MCF 10A (cell line): Measurements from ENCODE around the gene ITGB7. TPM values are rescaled to one million over a fixed set of nuclear protein-coding genes. Genes with fewer than 3 reads are reported as not detected.

ENCODE experiments used
- BruUV-seq: library from RNA; stranded (reverse); fragments of 400-500 nt; replicated peaks from 2 replicates; lab custom pipeline; 2021; lab: Mats Ljungman, UMichigan
- CTCF ChIA-PET: fragments of 300-600 bp; sonication (Branson Sonifier 250); formaldehyde crosslinking; extraction: SDS; loops from one replicate; lab custom pipeline; 2021; ENCODE audit warnings: antibody characterized with exemption, inconsistent platforms; lab: Yijun Ruan, JAX
- POLR2A ChIA-PET: fragments of 300-600, 350-650 bp; sonication (Branson Sonifier 250); formaldehyde crosslinking; extraction: SDS; loops from one replicate; lab custom pipeline; 2020; ENCODE audit warnings: antibody characterized with exemption, inconsistent platforms; lab: Yijun Ruan, JAX
- DNase-seq: peaks from one replicate; pipeline ENCODE4 v3.0.0-alpha.2; 2018; ENCODE audit not compliant: unreplicated experiment
- H3K27ac Mint-ChIP-seq: one replicate; pipeline ENCODE4 v1.8.0; 2022; ENCODE audit warnings: mild to moderate bottlenecking, low read depth, mixed read lengths; ENCODE audit not compliant: unreplicated experiment
- H3K27me3 Mint-ChIP-seq: one replicate; pipeline ENCODE4 v1.8.0; 2022; ENCODE audit warnings: mixed read lengths; ENCODE audit not compliant: insufficient read depth, unreplicated experiment
- H3K36me3 Mint-ChIP-seq: one replicate; pipeline ENCODE4 v1.8.0; 2022; ENCODE audit warnings: mild to moderate bottlenecking, moderate library complexity, mixed read lengths; ENCODE audit not compliant: insufficient read depth, unreplicated experiment
- H3K4me1 Mint-ChIP-seq: one replicate; pipeline ENCODE4 v1.8.0; 2022; ENCODE audit warnings: mixed read lengths; ENCODE audit not compliant: insufficient read depth, unreplicated experiment
- H3K4me3 Mint-ChIP-seq: one replicate; pipeline ENCODE4 v1.8.0; 2022; ENCODE audit warnings: mild to moderate bottlenecking, moderate library complexity, mixed read lengths; ENCODE audit not compliant: unreplicated experiment
- H3K9me3 Mint-ChIP-seq: one replicate; pipeline ENCODE4 v1.8.0; 2022; ENCODE audit warnings: mixed read lengths; ENCODE audit not compliant: unreplicated experiment
- intact Hi-C: fragments of 100-400 bp; cut with micrococcal nuclease; formaldehyde crosslinking; loops from 2 replicates; pipeline ENCODE4 v1.14.1; 2022
- total RNA-seq: library from RNA; stranded (reverse); gene quantifications from 2 replicates; pipeline ENCODE4 v1.2.3, GENCODE V29; 2022
- TF ChIP-seq, protein P1 (sequence below): fragments of 200-600 bp; IDR thresholded peaks from one replicate; pipeline ENCODE4 v1.8.0; 2022; ENCODE audit warnings: antibody characterized with exemption, mild to moderate bottlenecking; ENCODE audit not compliant: unreplicated experiment

Gene ITGB7
- total RNA-seq, 1 experiment from 2014 or later, result 1.0 TPM

DNA sequence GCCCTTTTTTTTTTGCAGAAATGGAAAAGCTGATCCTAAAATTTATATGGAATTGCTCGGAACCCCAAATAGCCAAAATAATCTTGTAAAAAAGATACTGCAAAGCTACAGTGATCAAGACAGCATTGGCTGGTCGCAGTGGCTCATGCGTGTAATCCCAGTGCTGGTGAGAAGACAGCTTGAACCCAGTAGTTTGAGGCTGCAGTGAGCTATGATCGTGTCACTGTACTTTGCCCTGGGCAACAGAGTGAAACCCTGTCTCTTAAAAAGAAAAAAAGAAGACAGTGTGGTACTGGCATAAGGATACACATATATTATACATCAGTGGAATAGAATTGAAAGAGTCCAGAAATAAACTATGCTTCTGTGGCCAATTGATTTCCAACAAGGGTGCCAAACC lies 5.4 kb downstream of the ITGB7 start:
- no TSS peak for BruUV-seq

DNA sequence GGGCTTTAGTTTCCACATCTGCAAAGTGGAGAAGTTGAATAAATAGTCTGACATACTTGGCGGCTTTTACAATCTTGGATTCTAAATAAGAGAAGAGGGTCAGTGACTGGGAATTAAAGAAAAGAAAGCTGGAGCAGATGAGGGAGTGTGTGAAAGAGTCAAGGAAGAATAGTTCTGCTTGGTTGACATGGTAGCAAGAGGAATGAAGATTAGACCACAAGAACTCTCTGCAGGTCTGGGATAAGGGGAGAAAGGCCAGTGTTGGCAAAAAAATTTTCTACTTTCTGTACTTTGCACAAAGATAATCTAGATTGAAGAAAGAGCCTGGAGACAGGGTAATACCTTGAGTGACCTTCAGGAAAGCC lies 5.9 kb downstream of the ITGB7 start:
- BruUV-seq, result no TSS peak
- no peak for DNase-seq
- peaks cover 15% of the 10 kb centered on the region for H3K4me1 Mint-ChIP-seq
- no peaks in the 10 kb centered on the region for H3K9me3 Mint-ChIP-seq
- no peak overlapping the region for H3K27ac Mint-ChIP-seq
- no peaks in the 10 kb centered on the region for H3K27me3 Mint-ChIP-seq
- H3K36me3 Mint-ChIP-seq, result no peaks in the 10 kb centered on the region
- H3K4me3 Mint-ChIP-seq, result no peak overlapping the region
- TF ChIP-seq, protein P1, sequence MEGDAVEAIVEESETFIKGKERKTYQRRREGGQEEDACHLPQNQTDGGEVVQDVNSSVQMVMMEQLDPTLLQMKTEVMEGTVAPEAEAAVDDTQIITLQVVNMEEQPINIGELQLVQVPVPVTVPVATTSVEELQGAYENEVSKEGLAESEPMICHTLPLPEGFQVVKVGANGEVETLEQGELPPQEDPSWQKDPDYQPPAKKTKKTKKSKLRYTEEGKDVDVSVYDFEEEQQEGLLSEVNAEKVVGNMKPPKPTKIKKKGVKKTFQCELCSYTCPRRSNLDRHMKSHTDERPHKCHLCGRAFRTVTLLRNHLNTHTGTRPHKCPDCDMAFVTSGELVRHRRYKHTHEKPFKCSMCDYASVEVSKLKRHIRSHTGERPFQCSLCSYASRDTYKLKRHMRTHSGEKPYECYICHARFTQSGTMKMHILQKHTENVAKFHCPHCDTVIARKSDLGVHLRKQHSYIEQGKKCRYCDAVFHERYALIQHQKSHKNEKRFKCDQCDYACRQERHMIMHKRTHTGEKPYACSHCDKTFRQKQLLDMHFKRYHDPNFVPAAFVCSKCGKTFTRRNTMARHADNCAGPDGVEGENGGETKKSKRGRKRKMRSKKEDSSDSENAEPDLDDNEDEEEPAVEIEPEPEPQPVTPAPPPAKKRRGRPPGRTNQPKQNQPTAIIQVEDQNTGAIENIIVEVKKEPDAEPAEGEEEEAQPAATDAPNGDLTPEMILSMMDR, result no peak
- intact Hi-C loops, result no loop called here
- CTCF ChIA-PET, result interaction anchor here (0.6 to 0.9 kb wide), 3 partner anchors 40 to 86 kb away, joined by 3 to 4 read pairs (median 3); no protein-coding TSS in a partner anchor
- POLR2A ChIA-PET, result interaction anchor here (0.6 to 2.1 kb wide), 3 partner anchors 20 to 307 kb away, joined by 3 to 5 read pairs (median 3); partner anchors contain the start of genes CSAD, PFDN5 and ZNF740

More for the DNA sequence above, 5.4 kb downstream of the ITGB7 start:
- DNase-seq, result no peak
- no peak overlapping the region for H3K4me3 Mint-ChIP-seq
- ChIA-PET POLR2A (interaction anchor here (0.6 to 2.1 kb wide), 3 partner anchors 21 to 307 kb away, joined by 3 to 5 read pairs (median 3); partner anchors contain the start of genes CSAD, PFDN5 and ZNF740), CTCF (interaction anchor here (0.6 to 0.9 kb wide), 4 partner anchors 40 to 136 kb away, joined by 3 read pairs; no protein-coding TSS in a partner anchor)
- TF ChIP-seq, protein P1, result no peak
- peaks cover 14% of the 10 kb centered on the region for H3K4me1 Mint-ChIP-seq
- intact Hi-C loops, result no loop called here
- no peaks in the 10 kb centered on the region for H3K36me3 Mint-ChIP-seq
- no peak overlapping the region for H3K27ac Mint-ChIP-seq
- no peaks in the 10 kb centered on the region for H3K9me3 Mint-ChIP-seq
- no peaks in the 10 kb centered on the region for H3K27me3 Mint-ChIP-seq

DNA sequence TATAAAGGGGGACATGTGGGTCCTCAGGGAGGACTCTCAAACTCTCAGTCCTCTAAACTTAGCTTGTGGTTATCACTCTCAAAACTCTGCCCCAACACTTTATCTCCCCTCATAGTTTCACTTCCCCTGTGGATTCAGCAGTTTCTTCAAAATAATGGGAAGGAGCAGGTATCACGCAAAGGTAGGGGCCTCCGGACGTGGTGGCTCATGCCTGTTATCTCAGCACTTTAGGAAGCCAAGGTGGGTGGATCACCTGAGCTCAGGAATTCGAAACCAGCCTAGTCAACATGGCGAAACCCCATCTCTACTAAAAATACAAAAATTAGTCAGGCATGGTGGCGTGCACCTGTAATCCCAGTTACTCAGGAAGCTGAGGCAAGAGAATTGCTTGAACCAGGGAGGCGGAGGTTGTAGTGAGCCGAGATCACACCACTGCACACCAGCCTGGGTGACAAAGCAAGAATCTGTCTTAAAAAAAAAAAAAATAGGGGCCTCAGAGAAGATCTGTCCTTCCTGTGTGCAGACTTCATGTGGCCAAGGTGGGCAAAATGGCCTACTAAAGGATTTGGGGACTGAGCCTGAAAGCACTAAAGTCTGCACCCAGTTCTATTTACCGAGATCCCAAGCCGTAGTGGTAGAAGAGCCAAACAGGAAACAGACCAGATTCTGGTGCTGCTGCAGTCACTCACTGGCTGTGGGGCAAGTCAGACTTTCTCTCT lies 6.4 kb downstream of the ITGB7 start:
- TF ChIP-seq, protein P1, result no peak
- H3K36me3 Mint-ChIP-seq, result no peaks in the 10 kb centered on the region
- no peaks in the 10 kb centered on the region for H3K27me3 Mint-ChIP-seq
- no peaks in the 10 kb centered on the region for H3K9me3 Mint-ChIP-seq
- no peak overlapping the region for H3K27ac Mint-ChIP-seq
- no peak overlapping the region for H3K4me3 Mint-ChIP-seq
- peaks cover 15% of the 10 kb centered on the region for H3K4me1 Mint-ChIP-seq
- no TSS peak for BruUV-seq
- no peak for DNase-seq
- intact Hi-C loops, result no loop called here
- CTCF ChIA-PET, result interaction anchor here (0.7 to 1.7 kb wide), 4 partner anchors 10 to 86 kb away, joined by 3 to 9 read pairs (median 4); no protein-coding TSS in a partner anchor
- POLR2A ChIA-PET, result interaction anchor here (2.1 kb wide), 1 partner anchor 20 kb away, joined by 5 read pairs; the partner anchor contains the start of genes CSAD and ZNF740

DNA sequence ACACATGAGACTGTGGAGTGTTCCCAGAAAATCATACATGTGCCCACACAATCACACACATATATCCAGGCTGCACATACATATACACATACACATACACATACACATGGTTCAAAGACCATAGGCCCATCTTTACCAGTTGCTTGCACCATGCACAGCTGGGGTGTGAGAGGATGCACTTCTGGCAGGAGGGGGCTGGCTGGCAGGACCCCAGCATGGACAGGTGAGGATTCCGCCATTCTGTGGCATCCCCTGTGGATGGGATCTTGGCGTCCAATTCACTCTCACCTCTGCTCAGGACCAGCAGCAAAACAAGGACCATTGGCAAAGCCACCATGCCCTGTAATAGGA lies 7.0 kb downstream of the ITGB7 start:
- Mint-ChIP-seq H3K27me3 (no peaks in the 10 kb centered on the region), H3K4me1 (peaks cover 21% of the 10 kb centered on the region), H3K4me3 (no peak overlapping the region), H3K9me3 (no peaks in the 10 kb centered on the region), H3K27ac (no peak overlapping the region), H3K36me3 (no peaks in the 10 kb centered on the region)
- POLR2A ChIA-PET, result interaction anchor here (2.1 kb wide), 1 partner anchor 19 kb away, joined by 5 read pairs; the partner anchor contains the start of genes CSAD and ZNF740
- TF ChIP-seq, protein P1, result no peak
- CTCF ChIA-PET, result interaction anchor here (1.0 to 1.7 kb wide), 2 partner anchors 10 to 13 kb away, joined by 4 to 9 read pairs; no protein-coding TSS in a partner anchor
- intact Hi-C loops, result no loop called here
- no TSS peak for BruUV-seq
- DNase-seq, result no peak
